Left lung (tissue), 10 donors: ENCODE measurements around the gene TMEM106B. TPM values are rescaled to one million over a fixed set of nuclear protein-coding genes. Genes with fewer than 3 reads are reported as not detected.
"Not testable (repeated sequence)": the region's sequence is repeated elsewhere in the genome, so short reads cannot be mapped to it uniquely, and the experiment has no call there.

Experiments
- ATAC-seq: fragments of 200-7000 bp; cut with Tn5 transposase; one replicate; pipeline ENCODE4 v1.9.1; 2020; ENCODE audit warnings: moderate library complexity
- DNase-seq, 4 donors: peaks; one replicate each; pipeline ENCODE4 v3.0.0-alpha.2; 2013 to 2020
- H3K27ac ChIP-seq, 2 donors: fragments of 200-600 bp; sonication (generic) in 1 of 2; one replicate each; pipeline versions ENCODE4 v1.5.0 to v1.8.0; 2020 to 2021
- H3K27me3 ChIP-seq, 2 donors: fragments of 200-600 bp; sonication (generic) in 1 of 2; one replicate each; pipeline versions ENCODE4 v1.5.0 to v1.8.0; 2020 to 2021
- H3K36me3 ChIP-seq, 2 donors: fragments of 200-600 bp; sonication (generic) in 1 of 2; one replicate each; pipeline versions ENCODE4 v1.5.0 to v1.8.0; 2020 to 2021
- H3K4me1 ChIP-seq, 2 donors: fragments of 200-600 bp; one replicate each; pipeline ENCODE4 v1.8.0; 2021
- H3K4me3 ChIP-seq, 2 donors: fragments of 200-600 bp; sonication (generic) in 1 of 2; one replicate each; pipeline versions ENCODE4 v1.5.0 to v1.8.0; 2020 to 2021; ENCODE audit warnings: mild to moderate bottlenecking in 1 of 2
- H3K9me3 ChIP-seq, 2 donors: fragments of 200-600 bp; sonication (generic) in 1 of 2; one replicate each; pipeline versions ENCODE4 v1.5.0 to v1.8.0; 2020 to 2021
- intact Hi-C, 2 donors: fragments of 100-400 bp; cut with DNase I; formaldehyde crosslinking; loops; one replicate each; pipeline versions ENCODE4 v1.11.2 to v1.14.2; 2022
- polyA plus RNA-seq, 6 donors: library from polyadenylated mRNA; unstranded; fragments of 120-200 nt; gene quantifications; one replicate each; pipeline ENCODE4 v1.2.1, GENCODE V29; 2013; ENCODE audit not compliant: insufficient read length in 6 of 6
- total RNA-seq, 2 donors: library from RNA; stranded (reverse); fragmentation: NEBNext Ultra II Directional; extraction: Animal tissue kit (Norgen Biotek cat#: 25700); gene quantifications; one replicate each; pipeline ENCODE4 v1.2.1, GENCODE V29; 2021
- TF ChIP-seq, protein P1 (sequence below), 2 donors: fragments of 200-600 bp; sonication (generic) in 1 of 2; IDR thresholded peaks; one replicate each; pipeline versions ENCODE4 v1.5.0 to v1.8.0; 2021; ENCODE audit warnings: antibody characterized with exemption in 2 of 2
- donor health status: DM: no; HTN: yes; CAD: no.
- donor health status: DM: no; HTN: no; CAD: no.

The TMEM106B gene
- total and polyA plus RNA-seq, 8 donors: 43.3 to 78.7 (median 69.6) TPM

DNA sequence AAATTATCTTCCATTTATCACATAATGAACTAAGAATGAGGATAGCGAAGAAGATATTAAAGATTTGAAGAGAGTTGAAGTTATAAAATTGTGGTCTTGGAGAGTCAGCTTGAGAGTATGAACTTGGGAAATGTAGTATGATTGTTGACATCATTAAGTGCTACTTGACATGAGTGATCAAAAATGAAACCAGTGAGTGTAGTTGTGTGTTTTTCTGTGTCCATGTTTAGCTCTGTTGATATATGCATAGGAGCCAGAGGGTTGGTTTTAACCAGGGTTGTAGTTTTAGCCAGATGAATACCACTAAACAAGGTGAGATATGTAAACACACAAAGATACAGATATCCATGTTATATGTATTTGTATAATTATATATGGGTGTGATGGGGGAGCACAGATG lies 6.2 kb downstream of the TMEM106B start:
- no peaks in the 10 kb centered on the region for H3K27me3 ChIP-seq
- ATAC-seq (peak; percentile 83), DNase-seq (no peak)
- intact Hi-C loops: no loop called here
- TF ChIP-seq, protein P1, sequence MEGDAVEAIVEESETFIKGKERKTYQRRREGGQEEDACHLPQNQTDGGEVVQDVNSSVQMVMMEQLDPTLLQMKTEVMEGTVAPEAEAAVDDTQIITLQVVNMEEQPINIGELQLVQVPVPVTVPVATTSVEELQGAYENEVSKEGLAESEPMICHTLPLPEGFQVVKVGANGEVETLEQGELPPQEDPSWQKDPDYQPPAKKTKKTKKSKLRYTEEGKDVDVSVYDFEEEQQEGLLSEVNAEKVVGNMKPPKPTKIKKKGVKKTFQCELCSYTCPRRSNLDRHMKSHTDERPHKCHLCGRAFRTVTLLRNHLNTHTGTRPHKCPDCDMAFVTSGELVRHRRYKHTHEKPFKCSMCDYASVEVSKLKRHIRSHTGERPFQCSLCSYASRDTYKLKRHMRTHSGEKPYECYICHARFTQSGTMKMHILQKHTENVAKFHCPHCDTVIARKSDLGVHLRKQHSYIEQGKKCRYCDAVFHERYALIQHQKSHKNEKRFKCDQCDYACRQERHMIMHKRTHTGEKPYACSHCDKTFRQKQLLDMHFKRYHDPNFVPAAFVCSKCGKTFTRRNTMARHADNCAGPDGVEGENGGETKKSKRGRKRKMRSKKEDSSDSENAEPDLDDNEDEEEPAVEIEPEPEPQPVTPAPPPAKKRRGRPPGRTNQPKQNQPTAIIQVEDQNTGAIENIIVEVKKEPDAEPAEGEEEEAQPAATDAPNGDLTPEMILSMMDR (IDR thresholded peaks at IDR 0.05): no peak
- no peak overlapping the region for H3K27ac ChIP-seq
- H3K4me3 ChIP-seq: no peak overlapping the region
- no peaks in the 10 kb centered on the region for H3K9me3 ChIP-seq
- H3K36me3 ChIP-seq: peaks cover 0 to 31% of the 10 kb centered on the region in 2 donors
- H3K4me1 ChIP-seq: peaks cover 0 to 3% of the 10 kb centered on the region in 2 donors

DNA sequence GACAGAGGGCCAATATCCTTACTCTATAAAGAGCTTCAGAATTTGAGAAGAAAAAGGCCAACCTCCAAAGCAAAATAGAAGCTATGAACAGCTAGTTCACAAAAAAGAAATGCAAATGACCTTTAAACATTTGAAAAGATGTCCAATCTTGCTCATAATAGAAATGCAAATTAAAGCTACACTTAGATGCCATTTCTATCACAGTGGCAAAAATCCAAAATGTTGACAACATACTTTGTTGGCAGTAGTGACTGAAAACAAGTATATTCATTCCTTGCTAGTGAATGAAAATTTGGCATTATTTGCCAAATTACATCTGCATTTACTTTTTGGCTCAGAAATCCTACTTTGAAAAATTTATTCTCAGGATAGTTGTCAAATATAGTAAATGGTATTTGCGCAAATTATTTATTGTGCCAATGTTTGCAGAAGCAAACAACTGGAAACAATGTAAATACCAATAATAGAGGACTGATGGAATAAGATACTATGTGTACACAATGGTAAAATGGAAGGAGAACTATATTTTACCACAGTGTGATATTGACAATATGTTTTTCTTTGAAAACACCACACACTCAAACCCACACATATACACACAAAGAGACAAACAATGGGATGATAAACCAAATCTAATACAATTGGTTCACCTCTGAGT lies 9.4 kb downstream of the TMEM106B start:
- intact Hi-C loops: no loop called here
- no peak for ATAC-seq
- H3K4me1 ChIP-seq: no peaks in the 10 kb centered on the region
- DNase-seq: no peak
- H3K9me3 ChIP-seq: no peaks in the 10 kb centered on the region
- H3K36me3 ChIP-seq: peaks cover 0 to 35% of the 10 kb centered on the region in 2 donors
- H3K27ac ChIP-seq: no peak overlapping the region
- no peaks in the 10 kb centered on the region for H3K27me3 ChIP-seq
- TF ChIP-seq, protein P1 (IDR thresholded peaks at IDR 0.05): no peak
- no peak overlapping the region for H3K4me3 ChIP-seq

DNA sequence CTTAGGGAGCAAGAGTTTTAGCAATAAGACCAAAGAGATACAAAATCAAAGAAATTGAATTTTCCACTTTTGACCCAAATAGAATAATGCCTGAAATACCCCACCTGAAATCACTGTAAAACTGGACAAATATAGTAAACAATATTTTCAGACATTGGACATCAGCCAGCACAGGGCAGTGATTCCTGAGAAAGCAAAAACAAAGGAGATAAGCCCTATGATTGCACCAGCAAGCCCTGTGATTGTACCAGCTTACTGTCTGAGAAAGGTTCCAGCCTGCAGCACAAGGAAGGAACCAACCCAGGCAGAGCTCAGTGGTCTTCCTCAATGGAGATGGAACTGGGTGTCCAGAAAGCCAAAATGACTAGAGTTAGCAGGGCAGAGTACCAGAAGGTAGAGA lies 10.3 kb downstream of the TMEM106B start:
- DNase-seq (no peak), ATAC-seq (no peak)
- no peaks in the 10 kb centered on the region for H3K9me3 ChIP-seq
- no peak overlapping the region for H3K27ac ChIP-seq
- intact Hi-C loops: no loop called here
- no peaks in the 10 kb centered on the region for H3K27me3 ChIP-seq
- TF ChIP-seq, protein P1 (IDR thresholded peaks at IDR 0.05): no peak
- H3K4me3 ChIP-seq: no peak overlapping the region
- H3K36me3 ChIP-seq: peaks cover 0 to 30% of the 10 kb centered on the region in 2 donors
- H3K4me1 ChIP-seq: no peaks in the 10 kb centered on the region

DNA sequence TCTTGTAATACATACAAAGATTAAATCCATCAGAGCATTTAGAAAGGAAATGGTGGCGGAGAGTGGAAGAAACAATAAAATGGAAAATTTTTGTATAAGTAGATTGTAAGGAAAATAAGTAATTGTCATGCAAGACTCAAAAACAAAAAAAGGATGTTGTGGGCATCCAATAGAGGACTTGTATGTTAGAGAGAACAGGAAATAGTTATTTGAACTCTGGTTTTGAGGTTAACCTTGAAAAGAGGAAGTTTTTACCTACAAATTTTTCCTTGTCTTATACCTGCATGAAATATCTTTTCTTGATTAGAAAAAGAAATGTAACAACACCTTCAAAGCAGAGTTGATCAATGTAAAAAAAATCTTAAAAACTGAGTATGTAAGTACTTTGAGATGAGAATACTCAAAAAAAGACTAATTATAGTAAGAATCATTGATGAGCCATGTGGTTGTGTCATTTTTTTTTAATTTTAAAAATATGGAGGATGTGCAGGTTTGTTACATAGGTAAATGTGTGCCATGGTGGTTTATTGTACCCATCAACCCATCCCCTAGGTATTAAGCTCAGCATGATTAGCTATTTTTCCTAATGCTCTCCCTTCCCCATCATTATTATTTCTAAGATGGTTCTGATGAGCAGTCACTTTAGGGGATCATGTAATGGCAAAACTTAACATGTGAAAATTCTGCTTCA lies 11.9 kb downstream of the TMEM106B start:
- intact Hi-C loops: no loop called here
- Histone ChIP-seq H3K9me3 (no peaks in the 10 kb centered on the region), H3K36me3 (peaks cover 0 to 40% of the 10 kb centered on the region in 2 donors), H3K4me3 (no peak overlapping the region), H3K27ac (no peak overlapping the region), H3K4me1 (no peaks in the 10 kb centered on the region), H3K27me3 (no peaks in the 10 kb centered on the region)
- DNase-seq (no peak), ATAC-seq (no peak)
- TF ChIP-seq, protein P1 (IDR thresholded peaks at IDR 0.05): no peak

DNA sequence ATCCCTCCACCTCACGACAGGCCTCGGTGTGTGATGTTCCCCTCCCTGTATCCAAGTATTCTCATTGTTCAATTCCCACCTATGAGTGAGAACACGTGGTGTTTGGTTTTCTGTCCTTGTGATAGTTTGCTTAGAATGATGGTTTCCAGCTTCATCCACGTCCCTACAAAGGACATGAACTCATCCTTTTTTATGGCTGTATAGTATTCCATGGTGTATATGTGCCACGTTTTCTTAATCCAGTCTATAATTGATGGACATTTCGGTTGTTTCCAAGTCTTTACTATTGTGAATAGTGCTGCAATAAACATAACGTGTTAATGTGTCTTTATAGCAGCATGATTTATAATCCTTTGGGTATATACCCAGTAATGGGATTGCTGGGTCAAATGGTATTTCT lies 13.9 kb downstream of the TMEM106B start:
- H3K36me3 ChIP-seq: peaks cover 0 to 26% of the 10 kb centered on the region in 2 donors
- H3K4me1 ChIP-seq, DNase-seq, H3K9me3 ChIP-seq, intact Hi-C loops, ATAC-seq, H3K4me3 ChIP-seq, H3K27me3 ChIP-seq, H3K27ac ChIP-seq: not testable (repeated sequence)
